Measurements from ENCODE around the gene ZNF322. TPM values are rescaled to one million over a fixed set of nuclear protein-coding genes. Genes with fewer than 3 reads are reported as not detected.
"Not testable (repeated sequence)": the region's sequence is repeated elsewhere in the genome, so short reads cannot be mapped to it uniquely, and the experiment has no call there.

ZNF322 gene
- total RNA-seq = 10 to 100 TPM; 11.1 to 14.4 TPM

GRCh38 chr6:26659042-26659999 is at the start of gene ZNF322:
Gene ZNF322, minus strand, starts transcription at chr6:26659746. Its CDS starts 21,193 bp downstream, at chr6:26638553.
- ChIA-PET CTCF (interaction anchor here (0.6 kb wide), 1 partner anchor 1232 kb away, joined by 3 read pairs; no protein-coding TSS in a partner anchor), POLR2A (interaction anchor here (0.5 kb wide), 1 partner anchor 1422 kb away, joined by 3 read pairs; no protein-coding TSS in a partner anchor)

DNA sequence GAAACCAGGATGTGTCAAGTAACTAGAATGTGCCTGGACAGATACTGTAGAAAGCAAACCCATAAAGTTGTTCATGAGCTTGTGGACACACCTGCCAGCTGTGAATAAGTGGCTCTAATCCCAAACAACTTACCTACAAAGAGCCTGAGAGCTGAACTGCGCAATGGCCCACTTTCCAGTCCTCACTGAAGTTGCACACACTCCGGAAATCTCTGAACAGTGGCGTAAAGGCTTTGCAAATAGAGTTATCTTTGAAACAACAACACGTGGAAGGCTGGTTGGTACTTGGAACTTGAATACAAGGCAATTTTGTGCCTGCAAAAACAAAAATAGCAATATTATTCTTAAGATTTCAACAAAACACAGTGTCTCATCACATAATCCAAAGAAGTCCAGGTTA is 46.2 kb upstream of the ZNF322 start:
- CTCF ChIA-PET, POLR2A ChIA-PET: not testable (repeated sequence)

GRCh38 chr6:26705352-26705751 is 45.8 kb upstream of the ZNF322 start:
- CTCF ChIA-PET, POLR2A ChIA-PET: not testable (repeated sequence)

GRCh38 chr6:26701023-26701747 is 41.6 kb upstream of the ZNF322 start:
- CTCF ChIA-PET, POLR2A ChIA-PET: not testable (repeated sequence)

DNA sequence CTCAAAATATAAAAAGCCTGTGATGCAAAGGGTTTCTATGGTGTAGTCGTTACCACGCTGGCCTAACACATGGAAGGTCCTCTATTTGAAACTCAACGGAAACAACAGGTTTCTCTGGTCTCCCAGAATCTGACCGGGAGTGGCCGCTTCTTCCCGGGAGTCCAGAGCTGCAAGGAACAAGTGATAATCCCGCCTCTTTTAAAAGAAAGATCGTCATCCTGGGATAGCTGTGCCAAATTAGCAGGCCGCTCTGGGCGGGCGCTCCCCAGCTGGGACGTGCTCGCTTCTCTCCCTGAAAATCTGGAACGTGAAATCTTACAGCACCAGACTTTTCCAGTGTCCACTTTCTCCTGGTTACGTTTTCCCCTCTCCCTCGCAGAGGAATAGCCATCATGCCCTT is 38.0 kb upstream of the ZNF322 start:
- CTCF ChIA-PET, POLR2A ChIA-PET: not testable (repeated sequence)

DNA sequence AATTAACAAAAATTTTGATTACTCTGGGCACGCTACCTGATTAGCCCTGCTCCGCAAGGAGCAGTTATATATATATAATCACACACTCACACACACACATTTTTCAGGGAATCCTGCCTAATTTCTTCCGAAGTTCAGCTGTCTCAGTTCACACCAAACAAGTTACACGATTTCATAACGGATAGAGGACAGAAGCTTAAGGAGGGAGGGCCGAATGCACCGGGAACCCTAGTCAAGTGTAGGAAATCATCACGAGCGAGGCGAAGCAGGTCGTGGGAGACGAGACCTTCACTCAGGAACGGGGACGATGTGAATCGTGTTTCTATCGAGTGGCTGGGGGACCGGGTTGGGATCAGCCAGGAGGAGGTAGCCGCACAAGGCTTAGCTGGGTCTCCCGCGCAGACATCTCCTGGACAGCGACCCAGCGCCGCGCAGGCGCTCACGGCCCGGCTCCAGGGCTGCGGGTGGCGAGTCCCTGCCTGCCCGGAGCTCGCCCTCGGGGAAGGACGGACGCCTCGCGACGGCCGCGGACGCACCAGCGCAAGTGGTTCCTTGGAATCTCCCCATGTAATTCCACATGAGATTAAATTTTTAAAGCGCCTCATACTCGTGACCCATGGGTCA is 29.9 kb upstream of the ZNF322 start:
- POLR2A ChIA-PET, CTCF ChIA-PET: not testable (repeated sequence)

- POLR2A ChIA-PET, CTCF ChIA-PET: not testable (repeated sequence)
Observed at GRCh38 chr6:26682435-26683042, 23.0 kb upstream of the ZNF322 start.

DNA sequence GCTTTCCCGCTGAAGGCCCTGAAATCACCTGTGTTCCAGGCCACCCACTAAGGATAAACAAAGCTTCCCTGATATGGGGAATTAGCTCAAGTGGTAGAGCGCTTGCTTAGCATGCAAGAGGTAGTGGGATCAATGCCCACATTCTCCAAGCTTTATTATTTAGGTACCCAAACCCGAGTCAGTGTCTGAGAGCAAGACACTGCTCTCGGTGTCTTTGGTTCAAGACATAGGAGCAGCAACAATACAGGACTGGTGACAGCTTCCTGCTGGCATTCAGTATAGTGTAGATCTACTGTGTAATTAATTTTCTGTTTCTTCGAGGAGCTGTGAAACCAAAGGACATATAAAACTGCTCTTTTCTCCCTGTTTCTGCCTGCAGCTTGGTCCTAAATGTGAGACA is 13.7 kb upstream of the ZNF322 start:
- CTCF ChIA-PET, POLR2A ChIA-PET: not testable (repeated sequence)

- CTCF ChIA-PET, POLR2A ChIA-PET: not testable (repeated sequence)
Observed at GRCh38 chr6:26670558-26670957, 11.0 kb upstream of the ZNF322 start.

DNA sequence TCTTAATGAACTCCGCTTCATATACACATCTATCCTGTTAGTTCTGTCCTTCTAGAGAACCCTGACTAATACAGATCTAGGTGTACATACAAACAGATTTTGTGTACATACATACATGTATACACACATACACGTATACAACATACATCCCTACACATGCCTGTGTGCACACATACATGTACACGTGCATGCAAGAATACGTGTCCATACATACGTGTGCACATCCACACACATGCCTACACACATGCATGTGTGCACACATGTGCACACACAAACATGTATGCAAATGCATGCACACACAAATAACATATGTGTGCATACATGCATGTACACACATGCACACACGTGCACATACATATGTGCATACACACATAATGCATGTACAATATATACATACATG is 10.5 kb upstream of the ZNF322 start:
- POLR2A ChIA-PET, CTCF ChIA-PET: not testable (repeated sequence)

GRCh38 chr6:26660000-26660361 is 435 bp upstream of the ZNF322 start:
- ChIA-PET POLR2A (interaction anchor here (0.5 kb wide), 1 partner anchor 1422 kb away, joined by 3 read pairs; no protein-coding TSS in a partner anchor), CTCF (interaction anchor here (0.8 kb wide), 1 partner anchor 90 kb away, joined by 3 read pairs; no protein-coding TSS in a partner anchor)

- CTCF ChIA-PET = no interaction called here
- POLR2A ChIA-PET = no interaction called here
Observed at GRCh38 chr6:26657256-26657655, 2.3 kb downstream of the ZNF322 start.

DNA sequence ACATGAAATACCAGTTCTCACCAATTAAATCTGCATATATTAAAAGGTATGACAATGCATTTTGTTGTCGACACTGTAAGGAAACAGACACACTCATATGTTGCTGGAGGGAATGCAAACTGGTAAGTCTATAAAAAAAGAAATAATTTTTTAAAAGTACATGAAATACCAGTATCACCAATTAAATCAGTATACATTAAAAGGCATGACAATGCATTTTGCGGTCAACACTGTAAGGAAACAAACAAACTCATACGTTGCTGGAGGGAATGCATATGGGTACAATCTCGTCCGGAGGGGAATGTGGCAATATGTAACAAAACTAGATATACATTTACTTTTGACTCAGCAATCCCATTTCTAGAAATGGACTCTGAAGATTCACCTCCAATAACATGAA is 6.5 kb downstream of the ZNF322 start:
- POLR2A ChIA-PET = no interaction called here
- CTCF ChIA-PET = interaction anchor here (1.5 kb wide), 1 partner anchor 11 kb away, joined by 3 read pairs; no protein-coding TSS in a partner anchor

DNA sequence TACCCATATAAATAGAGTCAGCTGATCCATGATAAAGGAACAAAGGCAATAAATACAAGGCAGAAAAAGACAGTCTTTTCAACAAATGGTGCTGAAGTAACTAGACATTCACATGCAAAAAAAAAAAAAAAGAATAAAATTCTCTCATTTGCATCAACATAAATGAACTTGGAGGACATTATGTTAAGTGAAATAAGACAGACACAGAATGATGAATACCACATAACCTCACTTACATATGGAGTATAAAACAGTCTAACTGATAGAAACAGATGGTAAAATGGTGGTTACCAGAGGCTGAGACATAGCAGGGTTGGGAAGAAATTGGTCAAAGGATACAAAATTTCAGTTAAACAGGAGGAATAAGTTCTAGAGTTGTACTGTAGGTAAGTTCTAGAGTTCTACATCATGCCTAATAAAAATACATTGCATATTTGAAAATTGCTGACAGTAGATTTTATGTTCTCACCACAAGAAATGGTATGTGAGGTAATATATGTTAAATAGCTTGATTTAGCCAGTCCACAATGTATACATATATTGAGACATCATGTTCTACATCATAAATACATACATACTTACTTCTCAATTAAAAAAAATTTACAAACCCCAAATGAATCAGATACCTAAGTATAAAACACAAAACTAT is 8.3 kb downstream of the ZNF322 start:
- POLR2A ChIA-PET = no interaction called here
- CTCF ChIA-PET = interaction anchor here (1.5 kb wide), 1 partner anchor 13 kb away, joined by 3 read pairs; no protein-coding TSS in a partner anchor

GRCh38 chr6:26646074-26646473 is 13.5 kb downstream of the ZNF322 start:
- POLR2A ChIA-PET = no interaction called here
- CTCF ChIA-PET = no interaction called here

- CTCF ChIA-PET = no interaction called here
Observed at GRCh38 chr6:26640806-26641205, 18.7 kb downstream of the ZNF322 start.

DNA sequence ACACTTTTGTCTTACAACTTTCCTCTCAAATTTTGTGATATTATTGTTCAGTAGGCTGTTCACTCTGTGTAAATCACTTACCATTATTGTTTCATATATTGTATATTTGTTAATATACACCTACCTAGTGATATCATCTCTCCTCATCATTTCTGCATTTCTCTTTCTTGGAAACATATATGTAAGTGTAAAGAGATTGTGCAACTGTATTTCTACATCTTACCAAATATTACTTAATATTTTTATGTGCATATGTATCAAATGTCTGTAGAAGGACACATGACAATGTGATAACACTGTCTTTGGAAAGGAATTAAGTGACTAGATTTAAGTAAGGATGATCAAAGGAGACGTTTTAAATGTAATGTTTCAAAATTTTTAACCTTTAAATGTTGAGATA is 30.2 kb downstream of the ZNF322 start:
- CTCF ChIA-PET = no interaction called here
- POLR2A ChIA-PET = no interaction called here

More at GRCh38 chr6:26640806-26641205, 18.7 kb downstream of the ZNF322 start:
- POLR2A ChIA-PET = no interaction called here

GRCh38 chr6:26627843-26628242 is 31.7 kb downstream of the ZNF322 start:
- ChIA-PET POLR2A (no interaction called here), CTCF (no interaction called here)

- CTCF ChIA-PET = no interaction called here
- POLR2A ChIA-PET = no interaction called here
Observed at GRCh38 chr6:26624557-26624956, 35.0 kb downstream of the ZNF322 start.

Measured in activated CD8-positive, alpha-beta memory T cell treated with anti-CD3 and anti-CD28 coated beads for 36 hours (primary cell).